ENCODE results near the gene ASPHD2. TPM values are rescaled to one million over a fixed set of nuclear protein-coding genes. Genes with fewer than 3 reads are reported as not detected.

ASPHD2 gene
- total RNA-seq, 2 donors from 2014 or later, result 3.5 to 15.1 TPM

DNA sequence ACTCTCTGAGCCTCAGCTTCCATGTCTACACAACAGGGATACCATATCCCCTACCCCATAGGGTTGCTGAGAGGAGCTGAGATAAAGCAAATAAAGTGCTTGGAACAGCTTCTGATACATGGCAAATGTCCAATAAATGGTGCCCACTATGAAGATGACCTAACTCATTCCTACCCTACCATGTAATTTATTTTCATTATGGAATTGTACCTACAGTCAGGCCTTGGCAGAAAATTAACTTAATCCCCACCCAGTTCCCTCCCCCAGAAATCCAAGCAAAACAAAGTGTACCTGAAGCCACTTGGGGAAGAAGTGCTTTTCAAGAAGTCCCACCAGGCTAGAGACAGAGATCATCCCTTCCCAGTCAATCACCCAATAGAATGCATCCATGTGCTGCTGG is 65.4 kb downstream of the ASPHD2 start:
- peak overlapping the region in 1 of 2 donors; percentile 70 for H3K27ac Mint-ChIP-seq
- ATAC-seq, result no peak
- peaks cover 6 to 18% of the 10 kb centered on the region in 2 donors for H3K36me3 Mint-ChIP-seq
- H3K9me3 Mint-ChIP-seq, result no peaks in the 10 kb centered on the region
- DNase-seq (ENCODE audit: low spot score in 2 of 2), result no peak

Other genes with a start within 250 kb of the ASPHD2 start
- gene HPS4, start 54.5 kb downstream of the ASPHD2 start, total RNA-seq, result 10 to 100 TPM; 51.3 to 62.6 TPM
- gene SRRD, start 54.6 kb downstream of the ASPHD2 start, total RNA-seq, result 10 to 100 TPM; 18.6 to 27.4 TPM
- gene TFIP11, start 83.2 kb downstream of the ASPHD2 start, total RNA-seq, result 10 to 100 TPM; 45.5 to 49.3 TPM
- gene TPST2, start 160.9 kb downstream of the ASPHD2 start, total RNA-seq, result 10 to 100 TPM; 15.4 to 26.9 TPM
- gene CRYBB1, start 188.8 kb downstream of the ASPHD2 start, total RNA-seq, result not detected
- not detected for gene CRYBA4, start 192.7 kb downstream of the ASPHD2 start, total RNA-seq
- 100 to 1,000 TPM in 1 of 2 donors, 10 to 100 TPM in 1; 11.4 to 138 TPM for gene MIAT, start 228.3 kb downstream of the ASPHD2 start, total RNA-seq

All from activated naive CD4-positive, alpha-beta T cell treated with anti-CD3 and anti-CD28 coated beads, Interleukin-2, amount 50 U/mL, for 72 hours (primary cell).